GM12864 (cell line): ENCODE results near the gene MGRN1.

ENCODE experiments used
- DNase-seq: peaks from one replicate; pipeline ENCODE4 v3.0.0-alpha.2; 2011; ENCODE audit warnings: low read depth
- H3K4me3 ChIP-seq: 2 replicates; pipeline ENCODE4 v1.5.1; 2011; ENCODE audit warnings: mild to moderate bottlenecking, low read depth, low read length, control low read depth
- TF ChIP-seq, protein P1 (sequence below): IDR thresholded peaks from 2 replicates; pipeline ENCODE4 v1.5.1; 2011; ENCODE audit warnings: low read depth, mild to moderate bottlenecking, moderate library complexity, low read length, control low read depth, inconsistent platforms; ENCODE audit errors: missing control alignments

Gene MGRN1

DNA sequence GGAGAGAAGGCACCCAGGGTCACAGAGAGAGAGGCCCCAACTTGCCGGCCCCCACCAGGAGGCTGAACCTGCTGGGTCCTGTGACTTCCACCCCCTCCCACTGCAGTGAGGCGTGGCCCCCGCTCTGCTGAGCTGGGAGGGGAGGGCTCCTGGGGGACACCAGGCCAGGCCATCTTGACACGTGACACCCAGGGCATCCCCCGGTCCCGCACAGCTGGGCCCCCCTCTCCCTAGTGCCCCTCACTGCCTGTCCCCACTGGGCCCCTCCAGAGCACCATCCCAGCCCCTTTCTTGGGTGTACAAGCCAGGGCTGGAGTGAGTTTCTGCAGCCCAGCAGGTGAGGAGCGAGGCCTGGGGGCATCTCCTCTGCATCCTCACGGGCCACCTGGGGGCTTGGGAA, 22.3 kb upstream of the MGRN1 start:
- DNase-seq = no peak
- TF ChIP-seq, protein P1, sequence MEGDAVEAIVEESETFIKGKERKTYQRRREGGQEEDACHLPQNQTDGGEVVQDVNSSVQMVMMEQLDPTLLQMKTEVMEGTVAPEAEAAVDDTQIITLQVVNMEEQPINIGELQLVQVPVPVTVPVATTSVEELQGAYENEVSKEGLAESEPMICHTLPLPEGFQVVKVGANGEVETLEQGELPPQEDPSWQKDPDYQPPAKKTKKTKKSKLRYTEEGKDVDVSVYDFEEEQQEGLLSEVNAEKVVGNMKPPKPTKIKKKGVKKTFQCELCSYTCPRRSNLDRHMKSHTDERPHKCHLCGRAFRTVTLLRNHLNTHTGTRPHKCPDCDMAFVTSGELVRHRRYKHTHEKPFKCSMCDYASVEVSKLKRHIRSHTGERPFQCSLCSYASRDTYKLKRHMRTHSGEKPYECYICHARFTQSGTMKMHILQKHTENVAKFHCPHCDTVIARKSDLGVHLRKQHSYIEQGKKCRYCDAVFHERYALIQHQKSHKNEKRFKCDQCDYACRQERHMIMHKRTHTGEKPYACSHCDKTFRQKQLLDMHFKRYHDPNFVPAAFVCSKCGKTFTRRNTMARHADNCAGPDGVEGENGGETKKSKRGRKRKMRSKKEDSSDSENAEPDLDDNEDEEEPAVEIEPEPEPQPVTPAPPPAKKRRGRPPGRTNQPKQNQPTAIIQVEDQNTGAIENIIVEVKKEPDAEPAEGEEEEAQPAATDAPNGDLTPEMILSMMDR = no peak
- H3K4me3 ChIP-seq = no peak overlapping the region

DNA sequence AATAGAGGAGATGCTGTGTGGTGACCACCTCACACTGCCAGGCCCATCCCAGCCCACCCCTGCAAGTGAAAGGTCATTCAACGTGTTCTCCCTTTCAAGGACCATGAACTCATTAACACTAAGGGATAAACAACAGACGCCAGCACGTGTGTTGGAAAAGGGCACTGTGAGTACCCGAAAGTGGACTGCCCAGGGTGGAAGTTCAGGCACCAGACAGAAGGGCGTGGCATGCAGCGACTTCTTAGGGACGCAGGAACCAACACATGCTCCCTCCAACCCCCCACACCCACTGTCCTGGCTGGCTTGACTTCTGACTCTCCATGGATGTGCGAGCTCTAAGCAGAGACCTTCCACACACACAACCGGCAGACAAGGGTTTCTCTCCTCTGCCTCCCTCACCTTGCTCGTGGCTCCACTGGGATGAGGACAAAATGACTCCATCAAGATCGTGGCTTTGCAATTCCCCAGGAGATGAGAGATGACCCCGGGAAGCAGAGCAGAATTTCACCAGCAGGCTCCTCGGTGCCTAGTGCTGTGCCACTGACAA, 20.9 kb upstream of the MGRN1 start:
- TF ChIP-seq, protein P1 = no peak
- no peak overlapping the region for H3K4me3 ChIP-seq
- no peak for DNase-seq

- TF ChIP-seq, protein P1 = no peak
- DNase-seq = no peak
- no peak overlapping the region for H3K4me3 ChIP-seq
Observed at GRCh38 chr16:4604401-4604800, 20.2 kb upstream of the MGRN1 start.

GRCh38 chr16:4606354-4606753, 18.3 kb upstream of the MGRN1 start:
- TF ChIP-seq, protein P1 = no peak
- H3K4me3 ChIP-seq = no peak overlapping the region
- no peak for DNase-seq

DNA sequence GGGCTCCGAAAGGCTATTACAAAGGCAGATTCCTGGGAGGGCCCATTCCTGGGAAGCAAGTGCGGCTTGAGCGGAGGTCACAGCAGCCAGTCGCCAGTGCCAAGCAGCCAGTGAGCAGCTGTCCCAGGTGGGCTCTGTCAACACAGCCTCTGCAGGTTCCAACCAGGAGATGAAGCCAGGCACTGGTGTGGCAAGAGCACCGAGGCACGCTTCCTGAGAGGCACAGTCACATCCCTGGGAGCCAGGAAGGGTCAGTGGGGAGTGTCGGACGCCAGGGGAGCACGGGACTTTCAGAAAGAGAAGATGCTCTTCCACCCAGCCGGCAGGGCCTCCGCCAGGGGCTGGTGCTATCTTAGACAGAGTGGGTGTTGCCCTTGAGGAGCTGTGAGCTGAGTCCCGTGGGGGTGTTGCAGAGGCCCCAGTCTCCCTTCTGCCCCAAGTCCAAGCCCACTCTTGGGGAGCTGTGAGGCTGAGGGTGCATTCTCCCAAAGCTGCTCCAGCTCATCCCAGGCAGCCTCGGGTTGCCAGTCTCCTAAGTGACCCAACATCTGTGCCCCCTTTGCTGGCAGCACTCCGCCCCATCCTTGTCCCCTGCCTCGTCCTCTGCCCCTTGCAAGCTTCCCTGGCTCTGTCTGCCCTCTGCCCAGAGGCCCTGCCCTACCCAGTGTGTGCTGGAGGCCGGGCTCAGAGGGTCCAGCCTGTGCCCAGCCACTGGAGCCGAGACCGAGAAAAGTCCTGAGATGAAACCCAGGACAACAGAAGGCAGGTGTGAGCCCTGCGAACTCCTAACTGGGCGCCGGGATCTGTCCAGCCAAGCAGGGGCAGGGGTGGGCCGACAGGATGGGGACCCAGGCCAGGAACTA, 16.6 kb upstream of the MGRN1 start:
- no peak for DNase-seq
- TF ChIP-seq, protein P1 = no peak
- H3K4me3 ChIP-seq = no peak overlapping the region

GRCh38 chr16:4608704-4608980, 16.0 kb upstream of the MGRN1 start:
- no peak for DNase-seq
- TF ChIP-seq, protein P1 = no peak
- no peak overlapping the region for H3K4me3 ChIP-seq

DNA sequence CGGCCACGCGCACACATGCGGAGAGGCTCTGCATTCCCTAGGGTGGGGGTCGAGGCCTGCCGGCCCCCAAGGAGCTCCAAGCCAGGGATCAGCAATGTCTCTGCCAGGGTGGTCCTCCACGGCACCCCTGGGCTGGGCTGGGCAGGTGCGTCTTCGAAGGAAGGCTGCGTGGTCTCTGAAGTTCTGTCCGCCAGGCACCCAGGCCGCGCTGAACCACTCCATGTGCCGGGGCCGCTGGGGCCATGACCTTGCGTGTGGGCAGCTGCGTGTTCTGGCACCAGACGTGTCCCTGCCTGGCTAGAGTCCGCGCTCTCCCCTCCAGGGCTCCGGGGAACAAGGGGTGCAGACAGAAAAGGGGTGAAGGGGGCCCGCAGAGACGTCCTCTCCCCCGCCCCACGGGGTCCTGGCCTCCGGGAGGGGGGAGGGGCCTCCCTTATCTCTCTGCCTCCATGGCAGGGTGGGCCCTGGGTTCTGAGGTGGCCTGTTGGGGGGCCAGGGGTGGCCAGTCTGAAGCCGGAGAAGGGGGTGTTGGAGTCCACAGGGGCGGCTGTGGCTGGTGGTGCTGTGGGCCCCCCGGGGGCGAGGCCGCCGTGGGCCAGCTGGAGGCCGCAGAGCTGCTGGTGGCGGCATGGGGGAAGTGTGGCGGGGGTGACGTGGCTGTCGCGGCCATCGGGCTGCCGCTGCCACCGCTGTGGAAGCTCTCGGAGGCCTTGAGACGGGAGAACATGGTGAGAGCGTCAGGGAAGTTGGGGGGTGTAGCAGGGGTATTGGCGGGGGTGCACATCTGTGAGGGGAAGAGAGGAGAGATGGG, 15.2 kb upstream of the MGRN1 start:
- H3K4me3 ChIP-seq = no peak overlapping the region
- DNase-seq = no peak
- TF ChIP-seq, protein P1 = no peak
